Measurements from ENCODE around the gene PSKH1.

DNA sequence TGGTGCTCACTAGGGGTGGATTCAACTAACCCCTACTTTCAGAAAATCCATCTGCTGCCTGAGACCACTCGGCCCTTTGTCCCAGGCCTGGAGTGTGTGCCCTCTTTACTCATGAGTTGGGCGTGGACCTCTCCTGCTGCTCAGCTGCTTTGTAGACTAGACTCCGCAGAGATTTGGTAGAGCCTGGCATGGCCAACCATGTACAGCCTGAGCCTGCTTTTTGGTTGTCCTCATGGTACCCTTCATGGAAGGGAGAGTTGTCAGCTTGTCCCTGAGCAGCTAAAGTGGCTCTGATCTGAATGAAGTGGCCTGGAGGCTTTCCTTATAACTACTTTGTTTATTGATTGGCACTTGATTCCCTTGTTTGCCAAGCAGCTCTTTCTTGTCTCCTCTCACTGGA is 18.7 kb upstream of the PSKH1 start:
- TF ChIP-seq, protein P1, sequence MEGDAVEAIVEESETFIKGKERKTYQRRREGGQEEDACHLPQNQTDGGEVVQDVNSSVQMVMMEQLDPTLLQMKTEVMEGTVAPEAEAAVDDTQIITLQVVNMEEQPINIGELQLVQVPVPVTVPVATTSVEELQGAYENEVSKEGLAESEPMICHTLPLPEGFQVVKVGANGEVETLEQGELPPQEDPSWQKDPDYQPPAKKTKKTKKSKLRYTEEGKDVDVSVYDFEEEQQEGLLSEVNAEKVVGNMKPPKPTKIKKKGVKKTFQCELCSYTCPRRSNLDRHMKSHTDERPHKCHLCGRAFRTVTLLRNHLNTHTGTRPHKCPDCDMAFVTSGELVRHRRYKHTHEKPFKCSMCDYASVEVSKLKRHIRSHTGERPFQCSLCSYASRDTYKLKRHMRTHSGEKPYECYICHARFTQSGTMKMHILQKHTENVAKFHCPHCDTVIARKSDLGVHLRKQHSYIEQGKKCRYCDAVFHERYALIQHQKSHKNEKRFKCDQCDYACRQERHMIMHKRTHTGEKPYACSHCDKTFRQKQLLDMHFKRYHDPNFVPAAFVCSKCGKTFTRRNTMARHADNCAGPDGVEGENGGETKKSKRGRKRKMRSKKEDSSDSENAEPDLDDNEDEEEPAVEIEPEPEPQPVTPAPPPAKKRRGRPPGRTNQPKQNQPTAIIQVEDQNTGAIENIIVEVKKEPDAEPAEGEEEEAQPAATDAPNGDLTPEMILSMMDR (IDR thresholded peaks at IDR 0.05; ENCODE audit: insufficient read depth, low read length) = no peak
- TF ChIP-seq SPI1 (IDR thresholded peaks at IDR 0.05; ENCODE audit: borderline replicate concordance, low read depth) (no peak), POLR2AphosphoS5 (IDR thresholded peaks at IDR 0.05; ENCODE audit: low read depth) (no peak), GABPA (IDR thresholded peaks at IDR 0.05; ENCODE audit: low read depth) (no peak)
- TF ChIP-seq, protein P2, sequence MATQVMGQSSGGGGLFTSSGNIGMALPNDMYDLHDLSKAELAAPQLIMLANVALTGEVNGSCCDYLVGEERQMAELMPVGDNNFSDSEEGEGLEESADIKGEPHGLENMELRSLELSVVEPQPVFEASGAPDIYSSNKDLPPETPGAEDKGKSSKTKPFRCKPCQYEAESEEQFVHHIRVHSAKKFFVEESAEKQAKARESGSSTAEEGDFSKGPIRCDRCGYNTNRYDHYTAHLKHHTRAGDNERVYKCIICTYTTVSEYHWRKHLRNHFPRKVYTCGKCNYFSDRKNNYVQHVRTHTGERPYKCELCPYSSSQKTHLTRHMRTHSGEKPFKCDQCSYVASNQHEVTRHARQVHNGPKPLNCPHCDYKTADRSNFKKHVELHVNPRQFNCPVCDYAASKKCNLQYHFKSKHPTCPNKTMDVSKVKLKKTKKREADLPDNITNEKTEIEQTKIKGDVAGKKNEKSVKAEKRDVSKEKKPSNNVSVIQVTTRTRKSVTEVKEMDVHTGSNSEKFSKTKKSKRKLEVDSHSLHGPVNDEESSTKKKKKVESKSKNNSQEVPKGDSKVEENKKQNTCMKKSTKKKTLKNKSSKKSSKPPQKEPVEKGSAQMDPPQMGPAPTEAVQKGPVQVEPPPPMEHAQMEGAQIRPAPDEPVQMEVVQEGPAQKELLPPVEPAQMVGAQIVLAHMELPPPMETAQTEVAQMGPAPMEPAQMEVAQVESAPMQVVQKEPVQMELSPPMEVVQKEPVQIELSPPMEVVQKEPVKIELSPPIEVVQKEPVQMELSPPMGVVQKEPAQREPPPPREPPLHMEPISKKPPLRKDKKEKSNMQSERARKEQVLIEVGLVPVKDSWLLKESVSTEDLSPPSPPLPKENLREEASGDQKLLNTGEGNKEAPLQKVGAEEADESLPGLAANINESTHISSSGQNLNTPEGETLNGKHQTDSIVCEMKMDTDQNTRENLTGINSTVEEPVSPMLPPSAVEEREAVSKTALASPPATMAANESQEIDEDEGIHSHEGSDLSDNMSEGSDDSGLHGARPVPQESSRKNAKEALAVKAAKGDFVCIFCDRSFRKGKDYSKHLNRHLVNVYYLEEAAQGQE (IDR thresholded peaks at IDR 0.05; ENCODE audit: insufficient replicate concordance, low read depth) = no peak

Measured in HL-60 (cell line).